ENCODE results near the gene GJD2. TPM values are rescaled to one million over a fixed set of nuclear protein-coding genes. Genes with fewer than 3 reads are reported as not detected.

Gene GJD2
- not detected for total RNA-seq
- long read RNA-seq, result 0 reads

GRCh38 chr15:34754674-34755418 lies at the start of gene GJD2:
GJD2 (minus strand) TSS chr15:34754998; CDS start chr15:34754488, 510 bp downstream.
- no peak for DNase-seq (ENCODE audit: low spot score)

GRCh38 chr15:34804113-34804512 lies 49.3 kb upstream of the GJD2 start:
- no peak for DNase-seq (ENCODE audit: low spot score)

GRCh38 chr15:34802803-34803750 lies 48.3 kb upstream of the GJD2 start:
- no peak for DNase-seq (ENCODE audit: low spot score)

GRCh38 chr15:34802371-34802770 lies 47.6 kb upstream of the GJD2 start:
- DNase-seq (ENCODE audit: low spot score), result no peak

- no peak for DNase-seq (ENCODE audit: low spot score)
Measured at GRCh38 chr15:34799149-34800101, 44.6 kb upstream of the GJD2 start.

- no peak for DNase-seq (ENCODE audit: low spot score)
Measured at GRCh38 chr15:34796847-34797435, 42.1 kb upstream of the GJD2 start.

- DNase-seq (ENCODE audit: low spot score), result no peak
Measured at GRCh38 chr15:34795267-34796081, 40.7 kb upstream of the GJD2 start, which contains the start of gene ACTC1. ACTC1 (minus strand) TSS chr15:34795549; CDS start chr15:34794808, 741 bp downstream.

- no peak for DNase-seq (ENCODE audit: low spot score)
Measured at GRCh38 chr15:34794590-34795206, 39.9 kb upstream of the GJD2 start.

- no peak for DNase-seq (ENCODE audit: low spot score)
Measured at GRCh38 chr15:34793901-34794300, 39.1 kb upstream of the GJD2 start.

- DNase-seq (ENCODE audit: low spot score), result no peak
Measured at GRCh38 chr15:34793071-34793470, 38.3 kb upstream of the GJD2 start.

GRCh38 chr15:34791701-34792100 lies 36.9 kb upstream of the GJD2 start:
- no peak for DNase-seq (ENCODE audit: low spot score)

GRCh38 chr15:34790121-34790520 lies 35.3 kb upstream of the GJD2 start:
- no peak for DNase-seq (ENCODE audit: low spot score)

- DNase-seq (ENCODE audit: low spot score), result no peak
Measured at GRCh38 chr15:34789326-34789725, 34.5 kb upstream of the GJD2 start.

- no peak for DNase-seq (ENCODE audit: low spot score)
Measured at GRCh38 chr15:34786206-34786605, 31.4 kb upstream of the GJD2 start.

GRCh38 chr15:34783991-34784390 lies 29.2 kb upstream of the GJD2 start:
- no peak for DNase-seq (ENCODE audit: low spot score)

GRCh38 chr15:34783431-34783830 lies 28.6 kb upstream of the GJD2 start:
- no peak for DNase-seq (ENCODE audit: low spot score)

- DNase-seq (ENCODE audit: low spot score), result no peak
Measured at GRCh38 chr15:34782901-34783300, 28.1 kb upstream of the GJD2 start.

GRCh38 chr15:34780725-34781124 lies 25.9 kb upstream of the GJD2 start:
- DNase-seq (ENCODE audit: low spot score), result no peak

GRCh38 chr15:34776606-34777105 lies 21.9 kb upstream of the GJD2 start:
- no peak for DNase-seq (ENCODE audit: low spot score)

Data from mesenteric fat pad (tissue), 1 donor.